GM12892 (cell line): Measurements from ENCODE around the gene DAGLA.

Source experiments
- POLR2A ChIP-seq: IDR thresholded peaks from 2 replicates; pipeline ENCODE4 v1.6.1; 2011; ENCODE audit warnings: low read depth, low read length, control low read depth
- POLR2AphosphoS5 ChIP-seq: IDR thresholded peaks from 2 replicates; pipeline ENCODE4 v1.6.1; 2011; ENCODE audit warnings: low read depth, low read length, control low read depth

- no peak for TF ChIP-seq POLR2AphosphoS5
- no peak for TF ChIP-seq POLR2A
Observed at GRCh38 chr11:61744609-61745156, 64.5 kb downstream of the DAGLA start.
